ENCODE results near the gene FUBP1.
A peak's percentile ranks its signal among the peaks of the same experiment; 100 is the strongest.

Gene FUBP1

DNA sequence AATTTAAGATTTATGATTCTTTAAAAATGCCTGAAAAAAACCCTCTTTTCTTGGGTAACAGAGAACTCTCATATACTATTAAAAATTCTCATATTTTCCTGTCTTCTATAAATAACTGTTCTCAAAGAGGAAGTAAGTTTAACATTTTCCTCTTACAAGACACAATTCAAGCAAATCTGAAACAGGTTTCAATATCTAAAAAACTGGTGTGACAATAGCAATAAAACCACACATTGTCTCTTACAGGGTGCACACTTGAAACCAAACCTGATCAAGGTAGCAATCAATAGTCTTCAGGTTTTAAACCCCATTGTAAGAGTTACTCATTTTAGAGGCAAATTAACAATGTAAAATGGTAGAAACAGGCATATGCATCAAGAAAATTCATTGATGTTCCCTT lies 28.0 kb downstream of the FUBP1 start:
- no peak overlapping the region for H3K4me3 ChIP-seq (ENCODE audit: low read length)
- TF ChIP-seq, protein P1, sequence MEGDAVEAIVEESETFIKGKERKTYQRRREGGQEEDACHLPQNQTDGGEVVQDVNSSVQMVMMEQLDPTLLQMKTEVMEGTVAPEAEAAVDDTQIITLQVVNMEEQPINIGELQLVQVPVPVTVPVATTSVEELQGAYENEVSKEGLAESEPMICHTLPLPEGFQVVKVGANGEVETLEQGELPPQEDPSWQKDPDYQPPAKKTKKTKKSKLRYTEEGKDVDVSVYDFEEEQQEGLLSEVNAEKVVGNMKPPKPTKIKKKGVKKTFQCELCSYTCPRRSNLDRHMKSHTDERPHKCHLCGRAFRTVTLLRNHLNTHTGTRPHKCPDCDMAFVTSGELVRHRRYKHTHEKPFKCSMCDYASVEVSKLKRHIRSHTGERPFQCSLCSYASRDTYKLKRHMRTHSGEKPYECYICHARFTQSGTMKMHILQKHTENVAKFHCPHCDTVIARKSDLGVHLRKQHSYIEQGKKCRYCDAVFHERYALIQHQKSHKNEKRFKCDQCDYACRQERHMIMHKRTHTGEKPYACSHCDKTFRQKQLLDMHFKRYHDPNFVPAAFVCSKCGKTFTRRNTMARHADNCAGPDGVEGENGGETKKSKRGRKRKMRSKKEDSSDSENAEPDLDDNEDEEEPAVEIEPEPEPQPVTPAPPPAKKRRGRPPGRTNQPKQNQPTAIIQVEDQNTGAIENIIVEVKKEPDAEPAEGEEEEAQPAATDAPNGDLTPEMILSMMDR (conservative IDR thresholded peaks at IDR 0.05; ENCODE audit: low read length): no peak
- no peak for DNase-seq (ENCODE audit: low read depth)

DNA sequence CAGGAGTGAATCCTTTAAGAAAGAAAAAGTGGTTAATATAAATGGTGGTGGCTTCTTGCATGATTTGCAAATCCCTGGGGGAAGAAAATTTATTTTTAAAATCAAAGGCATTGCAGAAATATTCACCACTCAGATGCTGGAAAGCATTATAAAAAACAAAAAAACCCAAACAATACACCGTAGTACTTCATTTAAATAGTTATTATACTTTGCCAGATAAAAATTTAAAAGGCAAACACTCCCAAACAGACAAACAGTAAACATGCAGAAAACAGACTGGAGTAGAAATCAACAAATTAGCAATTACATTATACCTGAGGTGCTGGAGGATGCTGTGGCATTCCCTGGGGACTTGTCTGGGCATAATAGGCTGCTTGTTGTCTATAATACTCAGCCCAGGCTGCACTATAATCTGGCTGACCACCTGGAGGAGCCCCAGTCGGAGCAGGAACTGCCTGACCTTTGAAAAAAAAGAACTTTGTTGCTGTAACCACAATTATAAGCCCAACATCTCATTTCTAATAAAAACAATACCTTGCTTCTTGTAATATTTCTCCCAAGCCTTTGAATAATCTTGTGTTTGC lies 29.9 kb downstream of the FUBP1 start:
- TF ChIP-seq, protein P1 (conservative IDR thresholded peaks at IDR 0.05; ENCODE audit: low read length): peak; percentile 40
- DNase-seq (ENCODE audit: low read depth): peak; percentile 48
- no peak overlapping the region for H3K4me3 ChIP-seq (ENCODE audit: low read length)

DNA sequence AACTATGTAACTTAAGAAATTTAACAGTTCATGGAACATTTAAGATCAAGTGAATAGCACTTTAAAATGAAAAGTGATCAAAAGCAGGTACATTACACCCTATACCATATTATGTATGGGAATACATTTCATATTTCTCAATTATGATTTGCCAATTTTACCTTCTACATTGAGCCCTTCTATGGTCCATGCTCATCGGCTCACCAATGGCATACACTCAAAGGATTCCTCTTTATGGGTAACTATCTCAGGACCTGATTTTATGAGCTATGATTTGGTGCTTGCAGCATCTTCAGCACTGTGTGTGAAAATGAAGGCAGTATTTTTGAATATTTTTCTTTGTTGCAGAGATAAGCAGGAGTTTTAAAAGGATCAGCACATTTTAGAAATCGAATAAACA lies 33.5 kb downstream of the FUBP1 start:
- H3K4me3 ChIP-seq (ENCODE audit: low read length): no peak overlapping the region
- TF ChIP-seq, protein P1 (conservative IDR thresholded peaks at IDR 0.05; ENCODE audit: low read length): no peak
- no peak for DNase-seq (ENCODE audit: low read depth)

DNA sequence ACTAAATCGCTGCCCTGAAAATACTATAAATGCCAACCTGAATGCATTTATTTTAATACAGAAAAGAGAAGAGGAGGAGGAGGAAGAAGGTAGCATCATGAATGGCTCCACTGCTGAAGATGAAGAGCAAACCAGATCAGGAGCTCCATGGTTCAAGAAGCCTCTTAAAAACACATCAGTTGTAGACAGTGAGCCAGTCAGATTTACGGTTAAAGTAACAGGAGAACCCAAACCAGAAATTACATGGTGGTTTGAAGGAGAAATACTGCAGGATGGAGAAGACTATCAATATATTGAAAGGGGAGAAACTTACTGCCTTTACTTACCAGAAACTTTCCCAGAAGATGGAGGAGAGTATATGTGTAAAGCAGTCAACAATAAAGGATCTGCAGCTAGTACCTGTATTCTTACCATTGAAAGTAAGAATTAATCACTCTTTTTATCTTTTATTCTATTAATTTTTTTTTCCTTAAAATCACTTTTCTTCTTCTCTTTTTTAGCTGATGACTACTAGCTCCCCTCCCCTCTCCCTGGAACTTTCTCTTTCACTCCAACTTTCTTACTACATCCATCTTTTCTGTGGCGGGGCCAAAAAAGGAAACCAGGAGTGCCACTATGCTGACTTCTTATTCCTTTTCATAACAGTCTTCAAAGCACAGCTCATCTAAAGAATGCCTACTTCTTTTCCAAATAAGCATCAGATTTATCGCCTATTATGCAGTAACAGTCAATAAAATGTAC lies 36.3 kb downstream of the FUBP1 start:
- no peak for DNase-seq (ENCODE audit: low read depth)
- TF ChIP-seq, protein P1 (conservative IDR thresholded peaks at IDR 0.05; ENCODE audit: low read length): no peak
- no peak overlapping the region for H3K4me3 ChIP-seq (ENCODE audit: low read length)

DNA sequence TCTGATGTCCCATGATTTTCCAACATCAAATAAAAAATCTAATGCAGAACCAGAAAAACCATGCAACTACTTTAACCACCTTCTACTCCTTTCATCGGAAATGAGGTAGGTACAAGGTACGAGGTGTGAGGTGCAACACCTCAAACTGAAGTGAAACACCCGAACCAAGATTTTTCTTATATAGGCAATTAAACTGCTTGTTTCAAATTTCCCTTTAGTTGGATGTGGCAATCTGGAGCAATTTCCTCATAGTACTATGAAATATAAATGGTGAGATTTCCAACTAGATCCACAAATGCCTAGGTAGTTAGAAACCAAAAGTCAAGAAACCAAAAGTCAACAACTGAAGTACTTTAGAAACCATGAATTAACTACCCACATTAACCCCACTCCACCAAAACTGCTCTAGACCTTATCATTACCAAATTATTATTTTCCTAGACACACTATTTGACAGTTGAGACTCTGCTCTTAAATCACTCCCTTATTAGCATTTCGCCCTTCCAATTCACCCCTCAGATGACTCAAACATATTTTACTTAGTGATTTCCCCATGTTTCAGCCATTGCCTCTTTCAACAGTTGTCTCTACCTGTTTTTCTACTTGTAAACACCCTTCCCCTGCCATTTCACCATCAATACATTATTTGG lies 37.8 kb downstream of the FUBP1 start:
- TF ChIP-seq, protein P1 (conservative IDR thresholded peaks at IDR 0.05; ENCODE audit: low read length): no peak
- no peak for DNase-seq (ENCODE audit: low read depth)
- no peak overlapping the region for H3K4me3 ChIP-seq (ENCODE audit: low read length)

DNA sequence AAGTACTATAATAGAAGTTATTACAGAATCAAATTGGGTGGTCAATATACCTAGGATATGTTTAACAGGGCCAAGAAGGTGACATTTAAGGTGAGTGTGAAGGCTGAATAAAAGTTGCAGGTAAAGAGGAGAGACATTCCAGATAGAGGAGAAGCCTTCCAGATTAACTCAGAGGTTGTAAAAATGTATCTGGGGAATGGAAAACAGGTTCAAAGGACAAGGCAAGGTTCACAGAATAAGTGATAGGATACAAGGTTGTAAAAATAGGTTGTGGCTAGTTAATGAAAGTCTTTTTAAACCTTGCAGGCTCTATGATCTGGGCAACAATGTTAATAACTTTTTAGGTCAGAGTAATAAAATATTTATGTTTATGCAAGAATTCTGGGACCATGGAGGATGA lies 40.2 kb downstream of the FUBP1 start:
- TF ChIP-seq, protein P1 (conservative IDR thresholded peaks at IDR 0.05; ENCODE audit: low read length): no peak
- DNase-seq (ENCODE audit: low read depth): no peak
- H3K4me3 ChIP-seq (ENCODE audit: low read length): no peak overlapping the region

DNA sequence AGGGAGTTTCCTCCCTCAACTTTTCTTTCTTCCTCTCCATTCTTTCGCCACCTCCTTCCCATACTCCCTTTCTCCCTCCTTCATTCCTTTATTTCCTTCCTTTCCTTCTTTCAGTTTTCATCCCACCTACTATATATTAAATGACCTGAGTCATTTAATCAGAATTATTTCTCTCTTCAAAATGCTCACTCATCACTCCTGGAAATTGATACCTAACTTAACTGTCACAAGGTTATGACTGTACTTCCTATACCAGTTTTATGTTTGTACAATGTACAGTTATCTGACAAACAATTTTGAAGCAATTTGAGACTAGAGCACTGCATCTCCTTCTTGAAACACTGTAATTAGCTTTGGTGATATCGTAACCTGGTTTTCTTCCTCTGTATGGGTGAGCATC lies 49.1 kb downstream of the FUBP1 start:
- H3K4me3 ChIP-seq (ENCODE audit: low read length): no peak overlapping the region
- DNase-seq (ENCODE audit: low read depth): no peak
- TF ChIP-seq, protein P1 (conservative IDR thresholded peaks at IDR 0.05; ENCODE audit: low read length): no peak
